Keratinocyte (primary cell): ENCODE data around the gene TMBIM4. TPM values are rescaled to one million over a fixed set of nuclear protein-coding genes. Genes with fewer than 3 reads are reported as not detected.
"Not testable (repeated sequence)": the region's sequence is repeated elsewhere in the genome, so short reads cannot be mapped to it uniquely, and the experiment has no call there.

ENCODE experiments used
- DNase-seq: peaks from one replicate; pipeline ENCODE4 v3.0.0-alpha.2; 2011; ENCODE audit warnings: low read depth, missing footprints, low spot score
- FAIRE-seq: peaks from 2 replicates; lab custom pipeline; 2011; peaks lifted over from hg19 to GRCh38; lab: Jason Lieb, UNC
- H2AFZ ChIP-seq: 2 replicates; pipeline ENCODE4 v1.6.0; 2012; ENCODE audit warnings: low read length, control low read depth, inconsistent platforms; ENCODE audit not compliant: control insufficient read depth
- H3K27ac ChIP-seq: 2 replicates; pipeline ENCODE4 v1.5.1; 2011; ENCODE audit warnings: low read length; ENCODE audit not compliant: control insufficient read depth, insufficient read depth
- H3K27me3 ChIP-seq: 3 replicates; pipeline ENCODE4 v1.6.0; 2011; ENCODE audit warnings: low read length; ENCODE audit not compliant: control insufficient read depth, insufficient read depth; ENCODE audit errors: extremely low read depth
- H3K36me3 ChIP-seq, 2 experiments: 2 replicates in 1 of 2; 3 replicates in 1 of 2; pipeline ENCODE4 v1.5.1; 2011; ENCODE audit warnings: low read length in 2 of 2, mild to moderate bottlenecking in 1 of 2; ENCODE audit not compliant: control insufficient read depth in 2 of 2, insufficient read depth in 2 of 2; ENCODE audit errors: extremely low read depth in 1 of 2
- H3K4me1 ChIP-seq: 3 replicates; pipeline ENCODE4 v1.5.1; 2011; ENCODE audit warnings: low read length; ENCODE audit not compliant: control insufficient read depth, insufficient read depth; ENCODE audit errors: extremely low read depth
- H3K4me2 ChIP-seq: 3 replicates; pipeline ENCODE4 v1.6.0; 2011; ENCODE audit warnings: low read depth, low read length; ENCODE audit not compliant: control insufficient read depth, insufficient read depth; ENCODE audit errors: extremely low read depth
- H3K4me3 ChIP-seq, 3 experiments: fragments of 200-600 bp in 1 of 3; sonication (generic) in 1 of 3; 2 replicates in 2 of 3; 3 replicates in 1 of 3; pipeline ENCODE4 v1.5.1; 2011 to 2016; ENCODE audit warnings: low read length in 3 of 3, mild to moderate bottlenecking in 3 of 3, control low read depth in 2 of 3, inconsistent platforms in 1 of 3, low read depth in 1 of 3, mixed read lengths in 1 of 3, mixed run types in 1 of 3, moderate library complexity in 1 of 3; ENCODE audit not compliant: control insufficient read depth in 2 of 3, insufficient read depth in 2 of 3; ENCODE audit errors: extremely low read depth in 1 of 3
- H3K79me2 ChIP-seq: 2 replicates; pipeline ENCODE4 v1.6.0; 2012; ENCODE audit warnings: low read length; ENCODE audit not compliant: control insufficient read depth, insufficient read depth
- H3K9ac ChIP-seq: 3 replicates; pipeline ENCODE4 v1.6.0; 2011; ENCODE audit warnings: low read length; ENCODE audit not compliant: control insufficient read depth, insufficient read depth; ENCODE audit errors: extremely low read depth
- H3K9me1 ChIP-seq: 3 replicates; pipeline ENCODE4 v1.6.0; 2011; ENCODE audit warnings: low read length; ENCODE audit not compliant: control insufficient read depth, insufficient read depth; ENCODE audit errors: extremely low read depth
- H3K9me3 ChIP-seq: 2 replicates; pipeline ENCODE4 v1.5.1; 2012; ENCODE audit warnings: low read depth, low read length; ENCODE audit not compliant: control insufficient read depth
- H4K20me1 ChIP-seq: 3 replicates; pipeline ENCODE4 v1.6.0; 2011; ENCODE audit warnings: low read length; ENCODE audit not compliant: control insufficient read depth, insufficient read depth; ENCODE audit errors: extremely low read depth
- CTCF ChIP-seq, 3 experiments: IDR thresholded peaks in 1 of 3; conservative IDR thresholded peaks in 1 of 3; optimal IDR thresholded peaks in 1 of 3; 2 replicates in 2 of 3; 3 replicates in 1 of 3; pipeline versions ENCODE3 to v1.5.1; 2011; ENCODE audit warnings: low read length in 3 of 3, mild to moderate bottlenecking in 3 of 3, moderate library complexity in 2 of 3, control low read depth in 1 of 3, inconsistent platforms in 1 of 3; ENCODE audit not compliant: insufficient read depth in 2 of 3; ENCODE audit errors: extremely low read depth in 1 of 3
- EZH2 ChIP-seq: IDR thresholded peaks from one replicate; pipeline ENCODE4 v1.6.1; 2012; ENCODE audit warnings: inconsistent platforms, mild to moderate bottlenecking, low read length, moderate library complexity
- dilution Hi-C: fragments of 300-500 bp; cut with MboI; formaldehyde crosslinking; loops from one replicate; pipeline ENCODE4 v1.7.0; 2020; ENCODE audit warnings: low sequenced_read_pairs; ENCODE audit not compliant: extremely low pct_ligation_motif_present
- polyA plus RNA-seq, 5 experiments: library from polyadenylated mRNA; depleted of rRNA in 3 of 5; stranded (reverse) in 3 of 5; stranded (forward) in 1 of 5; unstranded in 1 of 5; fragments of >200 nt; gene quantifications; 1 replicate in 1 of 5; 2 replicates in 3 of 5; 3 replicates in 1 of 5; pipeline versions ENCODE4 v1.2.1 to v1.2.3, GENCODE V29; 2011 to 2012; ENCODE audit warnings: missing spikeins in 2 of 5, low read depth in 1 of 5, low replicate concordance in 1 of 5

Gene TMBIM4
- polyA plus RNA-seq, 1 donor (not counting 4 experiments of a cell fraction or from before 2014, with no cell fraction given), result 111 TPM

GRCh38 chr12:66211573-66211972 lies 41.8 kb upstream of the TMBIM4 start:
- H2AFZ ChIP-seq, H3K4me1 ChIP-seq, H3K4me3 ChIP-seq, H4K20me1 ChIP-seq, DNase-seq, H3K4me2 ChIP-seq, H3K9me1 ChIP-seq, H3K9ac ChIP-seq, H3K36me3 ChIP-seq, H3K79me2 ChIP-seq, H3K27me3 ChIP-seq, dilution Hi-C loops, H3K27ac ChIP-seq, H3K9me3 ChIP-seq, FAIRE-seq: not testable (repeated sequence)

GRCh38 chr12:66210840-66211239 lies 41.0 kb upstream of the TMBIM4 start:
- no peak overlapping the region for H3K9ac ChIP-seq
- H3K4me3 ChIP-seq, result no peak overlapping the region
- H3K27ac ChIP-seq, result no peak overlapping the region
- FAIRE-seq (no peak), DNase-seq (no peak)
- no peak overlapping the region for H2AFZ ChIP-seq
- no peaks in the 10 kb centered on the region for H3K9me1 ChIP-seq
- no peaks in the 10 kb centered on the region for H3K9me3 ChIP-seq
- dilution Hi-C loops, result no loop called here
- no peaks in the 10 kb centered on the region for H3K79me2 ChIP-seq
- H3K4me1 ChIP-seq, result no peaks in the 10 kb centered on the region
- no peak for TF ChIP-seq EZH2
- no peak for TF ChIP-seq CTCF (optimal IDR thresholded peaks at IDR 0.05 in 1 of 3, IDR thresholded peaks at IDR 0.05 in 1 of 3, conservative IDR thresholded peaks at IDR 0.05 in 1 of 3; ENCODE audit: extremely low read depth in 1 of 3, insufficient read depth in 2 of 3, low read length in 3 of 3)
- no peaks in the 10 kb centered on the region for H3K27me3 ChIP-seq
- no peak overlapping the region for H3K4me2 ChIP-seq
- H3K36me3 ChIP-seq, result no peaks in the 10 kb centered on the region
- no peaks in the 10 kb centered on the region for H4K20me1 ChIP-seq

GRCh38 chr12:66206141-66206540 lies 36.3 kb upstream of the TMBIM4 start:
- no peak for TF ChIP-seq EZH2
- no peak for TF ChIP-seq CTCF (optimal IDR thresholded peaks at IDR 0.05 in 1 of 3, IDR thresholded peaks at IDR 0.05 in 1 of 3, conservative IDR thresholded peaks at IDR 0.05 in 1 of 3; ENCODE audit: extremely low read depth in 1 of 3, insufficient read depth in 2 of 3, low read length in 3 of 3)
- Histone ChIP-seq H3K27me3 (no peaks in the 10 kb centered on the region), H3K9ac (no peak overlapping the region), H3K9me3 (no peaks in the 10 kb centered on the region), H3K27ac (no peak overlapping the region), H3K4me2 (no peak overlapping the region), H3K79me2 (no peaks in the 10 kb centered on the region), H4K20me1 (no peaks in the 10 kb centered on the region), H2AFZ (no peak overlapping the region), H3K36me3 (no peaks in the 10 kb centered on the region), H3K4me1 (no peaks in the 10 kb centered on the region), H3K4me3 (no peak overlapping the region), H3K9me1 (no peaks in the 10 kb centered on the region)
- dilution Hi-C loops, result no loop called here
- DNase-seq (no peak), FAIRE-seq (no peak)
